Testis (tissue), 3 donors: ENCODE measurements around the gene RDH13. TPM values are rescaled to one million over a fixed set of nuclear protein-coding genes. Genes with fewer than 3 reads are reported as not detected.
A peak's percentile ranks its signal among the peaks of the same experiment; 100 is the strongest.

Source experiments
- DNase-seq: peaks from one replicate; pipeline ENCODE4 v3.0.0-alpha.2; 2019
- H3K27ac ChIP-seq, 2 donors: fragments of 200-600 bp; sonication (generic); one replicate each; pipeline ENCODE4 v1.5.1; 2019
- H3K27me3 ChIP-seq: fragments of 200-600 bp; sonication (generic); one replicate; pipeline ENCODE4 v1.5.1; 2019
- H3K36me3 ChIP-seq: fragments of 200-600 bp; sonication (generic); one replicate; pipeline ENCODE4 v1.5.1; 2017; ENCODE audit warnings: low read depth; ENCODE audit errors: missing control alignments
- H3K4me1 ChIP-seq: fragments of 200-600 bp; sonication (generic); one replicate; pipeline ENCODE4 v1.5.1; 2019
- H3K4me3 ChIP-seq, 2 donors: fragments of 200-600 bp; sonication (generic); one replicate each; pipeline ENCODE4 v1.5.1; 2017 to 2019
- H3K9me3 ChIP-seq: fragments of 200-600 bp; sonication (generic); one replicate; pipeline ENCODE4 v1.5.1; 2017
- POLR2A ChIP-seq: fragments of 450-650 bp; IDR thresholded peaks from one replicate; pipeline ENCODE4 v1.6.1; 2017; ENCODE audit warnings: antibody characterized with exemption, mild to moderate bottlenecking, moderate library complexity
- WGBS, 2 donors: methylation state at CpG; one replicate each; pipeline ENCODE4 v1.1.5; 2018; 5-methylcytosine and 5-hydroxymethylcytosine counted together
- intact Hi-C: fragments of 100-400 bp; cut with DNase I; formaldehyde crosslinking; loops from one replicate; pipeline ENCODE4 v1.15.1; 2023; ENCODE audit warnings: low total_unique reads
- polyA plus RNA-seq: library from polyadenylated mRNA; stranded (reverse); fragments of 350-450 nt; fragmentation: Illumina TruSeq; extraction: RNeasy Lipid Tissue Mini Kit (QIAGEN cat#74804); gene quantifications from one replicate; pipeline ENCODE4 v1.2.3, GENCODE V29; 2014; ENCODE audit warnings: low read depth, low replicate concordance; ENCODE audit not compliant: insufficient read depth
- total RNA-seq, 2 donors: library from RNA; depleted of rRNA; stranded (reverse); fragments of >200 nt; gene quantifications; one replicate each; pipeline ENCODE4 v1.2.3, GENCODE V29; 2016
- TF ChIP-seq, protein P1 (sequence below), 3 experiments: fragments of 450-650 bp in 2 of 3; fragments of 200-600 bp in 1 of 3; sonication (generic) in 1 of 3; IDR thresholded peaks; one replicate each; pipeline ENCODE4 v1.5.1; 2016 to 2019; ENCODE audit warnings: antibody characterized with exemption in 3 of 3, mild to moderate bottlenecking in 2 of 3, moderate library complexity in 1 of 3

The RDH13 gene
- total and polyA plus RNA-seq, 3 donors from 2014 or later = 13.9 to 24.3 (median 22.5) TPM

DNA sequence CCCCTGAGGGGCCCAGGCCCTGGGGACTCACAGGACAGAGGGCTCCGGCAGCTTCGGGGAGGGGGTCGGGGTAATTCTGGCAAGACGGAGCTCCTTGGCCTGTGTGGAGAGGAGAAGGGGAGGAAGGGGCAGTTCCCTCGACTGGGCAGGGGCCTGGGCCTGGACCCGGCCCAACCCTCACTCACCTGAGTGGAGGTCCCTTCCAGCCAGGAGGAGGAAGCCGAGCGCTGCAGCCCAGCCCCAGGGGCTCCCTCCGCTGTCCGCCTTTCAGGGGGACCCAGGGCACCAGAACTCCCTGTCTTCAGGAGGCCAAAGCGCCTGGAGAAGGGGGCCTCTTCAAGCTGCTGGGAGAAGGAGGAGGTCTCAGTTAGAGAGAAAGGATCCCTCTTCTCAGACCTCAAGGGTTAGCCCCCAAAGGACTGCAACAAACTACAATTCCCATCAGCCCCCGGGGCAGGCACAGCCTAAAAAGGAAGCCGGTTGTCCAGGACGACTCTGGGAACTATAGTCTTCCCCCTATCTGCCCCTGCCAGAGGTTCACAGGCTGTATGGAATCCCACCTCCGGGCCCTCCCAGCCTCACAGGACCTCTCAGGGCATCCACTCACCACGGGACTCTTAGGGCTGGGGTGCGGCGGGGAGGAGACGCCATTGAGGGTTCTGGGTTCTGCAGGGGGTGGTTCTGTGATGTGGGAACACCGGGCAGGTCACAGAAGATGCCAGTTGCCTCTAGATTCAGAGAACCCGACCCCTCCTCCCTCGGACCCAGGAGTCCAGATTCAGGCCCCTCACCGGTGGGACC is 32.5 kb upstream of the RDH13 start:
- intact Hi-C loops = no loop called here
- H3K4me1 ChIP-seq = peaks cover 26% of the 10 kb centered on the region
- peak; percentile 55 for DNase-seq
- H3K27ac ChIP-seq = no peak overlapping the region
- H3K36me3 ChIP-seq = no peaks in the 10 kb centered on the region
- H3K4me3 ChIP-seq = no peak overlapping the region
- no peaks in the 10 kb centered on the region for H3K27me3 ChIP-seq
- TF ChIP-seq, protein P1, sequence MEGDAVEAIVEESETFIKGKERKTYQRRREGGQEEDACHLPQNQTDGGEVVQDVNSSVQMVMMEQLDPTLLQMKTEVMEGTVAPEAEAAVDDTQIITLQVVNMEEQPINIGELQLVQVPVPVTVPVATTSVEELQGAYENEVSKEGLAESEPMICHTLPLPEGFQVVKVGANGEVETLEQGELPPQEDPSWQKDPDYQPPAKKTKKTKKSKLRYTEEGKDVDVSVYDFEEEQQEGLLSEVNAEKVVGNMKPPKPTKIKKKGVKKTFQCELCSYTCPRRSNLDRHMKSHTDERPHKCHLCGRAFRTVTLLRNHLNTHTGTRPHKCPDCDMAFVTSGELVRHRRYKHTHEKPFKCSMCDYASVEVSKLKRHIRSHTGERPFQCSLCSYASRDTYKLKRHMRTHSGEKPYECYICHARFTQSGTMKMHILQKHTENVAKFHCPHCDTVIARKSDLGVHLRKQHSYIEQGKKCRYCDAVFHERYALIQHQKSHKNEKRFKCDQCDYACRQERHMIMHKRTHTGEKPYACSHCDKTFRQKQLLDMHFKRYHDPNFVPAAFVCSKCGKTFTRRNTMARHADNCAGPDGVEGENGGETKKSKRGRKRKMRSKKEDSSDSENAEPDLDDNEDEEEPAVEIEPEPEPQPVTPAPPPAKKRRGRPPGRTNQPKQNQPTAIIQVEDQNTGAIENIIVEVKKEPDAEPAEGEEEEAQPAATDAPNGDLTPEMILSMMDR (IDR thresholded peaks at IDR 0.05) = no peak
- TF ChIP-seq POLR2A = no peak
- WGBS, 2 donors = 76 to 84% methylated on average over 18 to 23 of the region's 23 CpGs
- no peaks in the 10 kb centered on the region for H3K9me3 ChIP-seq

DNA sequence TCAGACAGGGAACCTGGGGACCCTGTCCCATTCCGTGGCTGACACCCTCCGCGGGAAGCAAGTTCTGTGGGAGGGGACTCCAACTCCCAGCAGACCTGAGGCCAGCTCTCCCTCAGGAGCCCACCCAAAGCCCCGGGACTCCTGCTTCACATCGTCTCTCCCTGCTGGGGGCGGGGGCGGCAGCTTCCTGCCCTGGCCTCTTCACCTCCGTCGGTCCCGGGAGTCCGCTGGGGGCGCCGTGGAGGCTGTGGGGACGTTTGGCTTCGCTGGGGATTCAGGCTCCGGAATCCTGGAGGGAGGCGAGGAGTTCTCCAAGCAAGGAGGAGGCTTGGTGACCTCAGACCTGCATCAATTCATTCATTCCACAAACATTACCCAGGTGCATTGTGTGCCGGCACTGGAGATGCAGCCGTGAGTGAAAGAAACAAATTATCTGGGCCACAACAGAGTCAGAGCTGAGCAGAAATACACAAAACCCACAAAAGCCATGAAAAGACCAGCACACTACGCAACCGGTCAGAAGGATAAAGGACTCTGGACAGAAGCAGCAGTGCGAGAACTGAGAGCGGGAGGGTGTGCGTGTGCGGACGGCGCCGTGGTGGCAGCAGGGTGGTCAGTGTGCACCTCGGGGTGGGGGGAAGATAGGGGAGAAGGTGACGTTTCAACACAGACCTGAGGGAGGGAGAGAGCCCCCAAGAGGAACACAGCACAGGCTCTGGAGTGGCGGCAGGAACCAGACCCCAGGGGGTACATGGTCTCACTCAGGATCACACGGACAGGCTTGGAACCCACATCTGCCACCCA is 31.7 kb upstream of the RDH13 start:
- Histone ChIP-seq H3K27me3 (no peaks in the 10 kb centered on the region), H3K4me3 (no peak overlapping the region), H3K4me1 (peaks cover 19% of the 10 kb centered on the region), H3K9me3 (no peaks in the 10 kb centered on the region), H3K27ac (no peak overlapping the region), H3K36me3 (no peaks in the 10 kb centered on the region)
- intact Hi-C loops = no loop called here
- WGBS, 2 donors = 77 to 79% methylated on average over 19 to 32 of the region's 32 CpGs
- TF ChIP-seq, protein P1 (IDR thresholded peaks at IDR 0.05) = no peak
- no peak for TF ChIP-seq POLR2A
- peak; percentile 13 for DNase-seq

DNA sequence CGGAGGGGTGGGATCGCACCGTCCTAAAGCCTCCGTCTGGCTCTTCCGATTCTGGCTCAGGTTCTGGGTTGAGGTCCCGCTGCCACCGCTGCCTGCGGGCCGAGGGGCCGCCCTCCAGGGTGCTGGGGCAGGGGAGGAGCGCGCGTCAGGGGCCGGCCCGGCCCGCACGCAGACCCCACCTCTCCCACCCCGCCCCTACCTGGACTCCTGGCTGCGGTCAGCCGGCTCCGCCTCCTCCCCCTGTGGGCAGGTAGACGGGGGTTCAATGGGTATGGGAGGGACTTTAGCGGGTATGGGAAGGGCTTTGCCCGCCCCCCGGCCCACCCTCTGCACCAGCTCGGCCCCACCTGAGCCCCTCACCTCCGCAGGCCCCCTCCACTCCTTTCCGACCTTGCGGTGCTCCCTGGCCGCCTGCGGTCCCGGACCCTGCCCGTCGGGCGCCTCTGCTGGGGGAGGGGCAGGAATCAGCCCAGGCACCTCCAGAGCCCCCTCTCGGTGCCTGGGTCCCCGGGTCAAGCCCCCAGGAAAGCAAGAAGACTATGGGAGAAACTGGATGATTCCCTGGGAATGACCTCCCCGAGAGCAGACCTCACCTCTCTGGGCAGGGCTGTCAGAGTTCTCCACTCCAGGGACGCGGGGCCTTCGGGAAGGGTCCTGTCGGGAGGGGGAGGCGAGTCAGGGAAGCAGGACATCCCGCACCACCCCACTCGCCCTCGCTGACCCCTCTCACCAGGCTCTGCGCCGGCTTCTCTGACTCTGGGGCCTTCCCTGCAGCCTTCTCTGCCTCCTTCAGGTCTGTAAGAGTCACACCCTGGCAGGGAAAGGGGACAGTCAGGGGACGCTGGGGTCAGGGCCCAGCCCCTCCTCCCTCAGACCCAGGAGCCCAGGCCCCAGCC is 29.7 kb upstream of the RDH13 start:
- no peak overlapping the region for H3K4me3 ChIP-seq
- no peaks in the 10 kb centered on the region for H3K36me3 ChIP-seq
- intact Hi-C loops = no loop called here
- DNase-seq = peak; percentile 13
- WGBS, 2 donors = 71% methylated on average over 45 of the region's 49 CpGs; no CpG with 5 or more reads in 1 of the 2 donors
- peaks cover 1% of the 10 kb centered on the region for H3K4me1 ChIP-seq
- H3K27me3 ChIP-seq = no peaks in the 10 kb centered on the region
- H3K9me3 ChIP-seq = no peaks in the 10 kb centered on the region
- no peak for TF ChIP-seq POLR2A
- TF ChIP-seq, protein P1 (IDR thresholded peaks at IDR 0.05) = no peak
- no peak overlapping the region for H3K27ac ChIP-seq

DNA sequence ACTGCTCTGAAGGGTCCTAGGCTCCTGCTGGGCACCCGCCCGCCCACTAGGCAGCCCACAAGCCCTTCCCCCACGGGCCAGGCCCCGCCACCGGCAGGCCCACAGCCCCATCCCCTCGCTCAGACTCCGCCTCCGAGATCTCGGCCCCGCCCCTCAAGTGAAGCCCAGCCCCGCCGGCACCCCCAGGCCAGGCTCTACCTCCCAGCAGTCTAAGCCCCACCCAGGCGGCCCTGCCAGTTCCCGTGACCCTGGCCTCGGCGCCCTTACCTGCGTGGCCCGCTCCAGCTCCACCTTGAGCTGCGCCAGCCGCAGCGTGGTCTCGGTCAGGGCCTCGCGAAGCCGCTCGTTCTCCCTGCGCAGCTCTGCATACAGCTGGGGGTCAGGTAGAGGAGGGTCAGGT is 29.0 kb upstream of the RDH13 start:
- H3K27me3 ChIP-seq = no peaks in the 10 kb centered on the region
- H3K4me1 ChIP-seq = peaks cover 8% of the 10 kb centered on the region
- 65 to 71% methylated on average over 8 to 27 of the region's 27 CpGs for WGBS, 2 donors
- H3K9me3 ChIP-seq = no peaks in the 10 kb centered on the region
- TF ChIP-seq POLR2A = no peak
- TF ChIP-seq, protein P1 (IDR thresholded peaks at IDR 0.05) = no peak
- H3K27ac ChIP-seq = no peak overlapping the region
- H3K36me3 ChIP-seq = no peaks in the 10 kb centered on the region
- DNase-seq = peak; percentile 21
- no peak overlapping the region for H3K4me3 ChIP-seq
- intact Hi-C loops = no loop called here
